Testis (tissue), 3 donors: ENCODE results near the gene CSMD2. TPM values are rescaled to one million over a fixed set of nuclear protein-coding genes. Genes with fewer than 3 reads are reported as not detected.
A peak's percentile ranks its signal among the peaks of the same experiment; 100 is the strongest.

Source experiments
- DNase-seq: peaks from one replicate; pipeline ENCODE4 v3.0.0-alpha.2; 2019
- H3K27ac ChIP-seq, 2 donors: fragments of 200-600 bp; sonication (generic); one replicate each; pipeline ENCODE4 v1.5.1; 2019
- H3K27me3 ChIP-seq: fragments of 200-600 bp; sonication (generic); one replicate; pipeline ENCODE4 v1.5.1; 2019
- H3K36me3 ChIP-seq: fragments of 200-600 bp; sonication (generic); one replicate; pipeline ENCODE4 v1.5.1; 2017; ENCODE audit warnings: low read depth; ENCODE audit errors: missing control alignments
- H3K4me1 ChIP-seq: fragments of 200-600 bp; sonication (generic); one replicate; pipeline ENCODE4 v1.5.1; 2019
- H3K4me3 ChIP-seq, 2 donors: fragments of 200-600 bp; sonication (generic); one replicate each; pipeline ENCODE4 v1.5.1; 2017 to 2019
- H3K9me3 ChIP-seq: fragments of 200-600 bp; sonication (generic); one replicate; pipeline ENCODE4 v1.5.1; 2017
- CTCF ChIP-seq, 3 experiments: fragments of 450-650 bp in 2 of 3; fragments of 200-600 bp in 1 of 3; sonication (generic) in 1 of 3; IDR thresholded peaks; one replicate each; pipeline ENCODE4 v1.5.1; 2016 to 2019; ENCODE audit warnings: antibody characterized with exemption in 3 of 3, mild to moderate bottlenecking in 2 of 3, moderate library complexity in 1 of 3
- POLR2A ChIP-seq: fragments of 450-650 bp; IDR thresholded peaks from one replicate; pipeline ENCODE4 v1.6.1; 2017; ENCODE audit warnings: antibody characterized with exemption, mild to moderate bottlenecking, moderate library complexity
- WGBS, 2 donors: methylation state at CpG; one replicate each; pipeline ENCODE4 v1.1.5; 2018; 5-methylcytosine and 5-hydroxymethylcytosine counted together
- intact Hi-C: fragments of 100-400 bp; cut with DNase I; formaldehyde crosslinking; loops from one replicate; pipeline ENCODE4 v1.15.1; 2023; ENCODE audit warnings: low total_unique reads
- polyA plus RNA-seq: library from polyadenylated mRNA; stranded (reverse); fragments of 350-450 nt; fragmentation: Illumina TruSeq; extraction: RNeasy Lipid Tissue Mini Kit (QIAGEN cat#74804); gene quantifications from one replicate; pipeline ENCODE4 v1.2.3, GENCODE V29; 2014; ENCODE audit warnings: low read depth, low replicate concordance; ENCODE audit not compliant: insufficient read depth
- total RNA-seq, 2 donors: library from RNA; depleted of rRNA; stranded (reverse); fragments of >200 nt; gene quantifications; one replicate each; pipeline ENCODE4 v1.2.3, GENCODE V29; 2016

CSMD2 gene
- total and polyA plus RNA-seq, 3 donors from 2014 or later, result 1.2 to 3.8 (median 2.7) TPM

GRCh38 chr1:33569331-33569730, 595.7 kb downstream of the CSMD2 start:
- Histone ChIP-seq H3K4me1 (peaks cover 6% of the 10 kb centered on the region), H3K27me3 (no peaks in the 10 kb centered on the region), H3K4me3 (no peak overlapping the region), H3K27ac (no peak overlapping the region), H3K9me3 (no peaks in the 10 kb centered on the region), H3K36me3 (no peaks in the 10 kb centered on the region)
- intact Hi-C loops, result no loop called here
- WGBS, 2 donors, result 93 to 98% methylated on average over 7 of the region's 7 CpGs
- no peak for TF ChIP-seq POLR2A
- no peak for TF ChIP-seq CTCF (IDR thresholded peaks at IDR 0.05)
- DNase-seq, result no peak

- peak overlapping the region; percentile 51 to 62 for H3K27ac ChIP-seq
- peaks cover 19% of the 10 kb centered on the region for H3K4me1 ChIP-seq
- H3K27me3 ChIP-seq, result no peaks in the 10 kb centered on the region
- no peaks in the 10 kb centered on the region for H3K9me3 ChIP-seq
- DNase-seq, result no peak
- intact Hi-C loops, result no loop called here
- no peak overlapping the region for H3K4me3 ChIP-seq
- WGBS, 2 donors, result 62 to 66% methylated on average over 2 of the region's 2 CpGs
- no peaks in the 10 kb centered on the region for H3K36me3 ChIP-seq
- TF ChIP-seq CTCF (IDR thresholded peaks at IDR 0.05), result no peak
- TF ChIP-seq POLR2A, result no peak
These were observed 601.3 kb downstream of the CSMD2 start for GRCh38 chr1:33563699-33564098.

- no peak overlapping the region for H3K4me3 ChIP-seq
- H3K27me3 ChIP-seq, result no peaks in the 10 kb centered on the region
- no peak overlapping the region for H3K27ac ChIP-seq
- WGBS, 2 donors, result 87% methylated on average over 4 of the region's 4 CpGs
- no peaks in the 10 kb centered on the region for H3K9me3 ChIP-seq
- intact Hi-C loops, result no loop called here
- no peaks in the 10 kb centered on the region for H3K36me3 ChIP-seq
- H3K4me1 ChIP-seq, result peaks cover 19% of the 10 kb centered on the region
- TF ChIP-seq POLR2A (no peak), CTCF (IDR thresholded peaks at IDR 0.05) (no peak)
- no peak for DNase-seq
These were observed 602.5 kb downstream of the CSMD2 start for GRCh38 chr1:33562563-33562962.

GRCh38 chr1:33561576-33561975, 603.5 kb downstream of the CSMD2 start:
- no peak for TF ChIP-seq POLR2A
- no peak for TF ChIP-seq CTCF (IDR thresholded peaks at IDR 0.05)
- intact Hi-C loops, result no loop called here
- H3K4me1 ChIP-seq, result peaks cover 19% of the 10 kb centered on the region
- 90 to 94% methylated on average over 9 of the region's 9 CpGs for WGBS, 2 donors
- no peak overlapping the region for H3K4me3 ChIP-seq
- H3K36me3 ChIP-seq, result no peaks in the 10 kb centered on the region
- H3K27me3 ChIP-seq, result no peaks in the 10 kb centered on the region
- H3K27ac ChIP-seq, result no peak overlapping the region
- no peaks in the 10 kb centered on the region for H3K9me3 ChIP-seq
- DNase-seq, result no peak

- no peak overlapping the region for H3K4me3 ChIP-seq
- no peaks in the 10 kb centered on the region for H3K27me3 ChIP-seq
- H3K9me3 ChIP-seq, result no peaks in the 10 kb centered on the region
- no peaks in the 10 kb centered on the region for H3K36me3 ChIP-seq
- no peak for TF ChIP-seq CTCF (IDR thresholded peaks at IDR 0.05)
- no peak for TF ChIP-seq POLR2A
- H3K27ac ChIP-seq, result no peak overlapping the region
- intact Hi-C loops, result no loop called here
- WGBS, 2 donors, result 92 to 95% methylated on average over 3 of the region's 3 CpGs
- peaks cover 19% of the 10 kb centered on the region for H3K4me1 ChIP-seq
- DNase-seq, result no peak
These were observed 604.4 kb downstream of the CSMD2 start for GRCh38 chr1:33560680-33561079.
